ENCODE results near the gene ARHGAP45.

ARHGAP45 gene

DNA sequence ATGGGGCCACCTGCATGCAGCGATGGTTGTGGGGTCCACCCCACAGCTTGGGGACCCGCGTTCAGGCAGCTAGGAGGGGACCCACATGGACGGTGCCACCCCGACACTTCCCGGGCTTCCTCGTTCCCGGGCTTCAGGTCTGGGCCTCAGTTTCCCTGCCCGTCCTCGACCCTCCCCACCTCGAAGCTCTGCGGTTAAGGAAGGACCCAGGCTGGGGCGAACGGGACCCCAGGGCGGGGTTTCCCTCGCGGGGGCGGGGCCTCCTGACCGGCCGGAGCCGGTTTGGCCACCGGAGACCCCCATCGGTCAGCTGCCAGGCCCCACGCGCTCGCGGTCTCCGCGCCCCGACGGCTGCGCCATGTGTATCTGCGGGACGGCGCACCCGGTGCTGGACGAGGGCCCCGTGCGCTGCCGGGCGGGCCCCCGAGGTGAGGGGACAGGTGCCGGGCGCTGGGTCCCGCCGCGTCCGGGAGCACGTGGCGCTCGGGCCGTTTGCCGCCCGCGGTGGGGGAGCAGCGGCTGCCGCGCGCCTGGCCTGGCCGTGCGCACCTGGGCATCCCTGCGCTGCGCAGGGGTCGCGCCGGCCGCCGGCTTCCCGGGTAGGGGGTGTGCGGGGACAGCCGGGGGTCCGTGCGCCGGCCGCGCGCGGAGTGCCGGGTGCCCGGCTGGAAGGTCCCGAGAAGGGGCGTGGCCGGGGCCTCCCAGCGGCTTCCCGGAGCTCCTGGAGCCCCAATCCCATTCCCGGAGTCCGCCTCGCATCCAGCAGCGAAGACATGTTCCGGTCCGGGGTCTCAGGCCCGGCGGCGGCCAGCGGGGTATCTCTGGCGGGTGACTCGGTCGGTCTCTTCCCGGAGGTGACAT is 4.2 kb downstream of the ARHGAP45 start:
- no peak for DNase-seq

DNA sequence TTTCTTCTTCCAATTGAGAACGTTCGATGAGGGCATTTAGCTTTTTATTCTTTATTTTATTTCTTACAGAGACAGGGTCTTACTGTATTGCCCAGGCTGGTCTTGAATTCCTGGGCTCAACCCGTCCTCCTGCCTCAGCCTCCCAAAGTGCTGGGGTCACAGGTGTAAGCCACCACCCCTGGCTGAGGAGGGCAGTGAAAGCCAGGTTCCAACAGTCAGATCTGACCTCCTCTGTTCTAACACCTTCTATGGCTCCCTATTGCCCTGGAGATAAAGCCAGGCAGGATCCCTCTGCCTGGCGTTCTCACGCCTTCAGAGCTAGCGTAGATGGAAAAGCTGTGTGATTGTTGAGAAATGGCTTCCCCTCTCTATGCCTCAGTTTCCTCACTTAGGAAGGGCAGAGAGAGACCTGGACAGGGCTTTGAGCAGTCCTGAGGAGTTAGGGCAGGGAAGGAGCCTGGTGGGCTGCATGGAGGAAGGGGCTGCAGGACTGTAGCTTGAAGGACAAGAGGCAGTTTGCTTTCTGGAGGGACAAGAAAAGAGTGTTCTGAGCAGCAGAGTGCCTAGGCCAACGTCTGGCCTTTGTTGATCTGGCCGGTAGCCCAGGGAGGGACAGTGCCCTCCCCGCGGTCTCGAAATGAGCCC is 5.5 kb downstream of the ARHGAP45 start:
- DNase-seq: no peak

DNA sequence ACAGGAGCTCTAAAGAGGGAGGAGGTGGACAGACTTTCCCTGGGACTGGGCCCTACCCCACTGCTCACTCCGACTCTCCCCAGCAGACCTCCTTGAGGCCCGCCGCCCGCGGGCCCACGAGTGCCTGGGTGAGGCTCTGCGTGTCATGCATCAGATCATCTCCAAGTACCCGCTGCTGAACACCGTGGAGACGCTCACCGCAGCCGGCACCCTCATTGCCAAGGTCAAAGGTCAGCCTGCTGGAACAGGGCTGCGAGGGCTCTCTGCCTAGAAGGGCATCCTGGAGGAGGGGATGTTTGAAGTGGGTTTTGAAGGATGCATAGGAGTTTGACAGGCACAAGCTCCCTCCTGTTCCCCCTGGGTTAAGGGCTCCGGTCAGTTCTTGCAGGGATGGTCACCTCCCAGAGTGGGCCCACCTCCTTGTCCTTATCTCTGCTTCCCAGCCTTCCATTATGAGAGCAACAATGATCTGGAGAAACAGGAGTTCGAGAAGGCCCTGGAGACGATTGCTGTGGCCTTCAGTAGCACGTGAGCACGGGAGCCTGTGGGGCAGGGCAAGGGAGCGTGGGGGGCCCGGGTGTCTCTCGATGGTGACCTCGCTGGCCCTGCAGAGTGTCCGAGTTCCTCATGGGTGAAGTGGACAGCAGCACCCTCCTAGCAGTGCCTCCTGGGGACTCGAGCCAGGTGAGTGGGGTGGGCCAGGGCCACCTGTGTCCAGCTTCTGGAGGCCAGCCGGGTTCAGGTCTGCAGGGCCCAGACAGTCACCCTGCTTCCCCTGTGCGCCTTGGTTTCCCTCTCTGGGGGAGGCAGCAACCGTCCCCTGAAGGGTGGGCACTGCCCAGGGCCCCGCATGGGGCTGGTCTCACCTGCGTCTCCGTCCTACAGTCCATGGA is 6.3 kb downstream of the ARHGAP45 start:
- no peak for DNase-seq

DNA sequence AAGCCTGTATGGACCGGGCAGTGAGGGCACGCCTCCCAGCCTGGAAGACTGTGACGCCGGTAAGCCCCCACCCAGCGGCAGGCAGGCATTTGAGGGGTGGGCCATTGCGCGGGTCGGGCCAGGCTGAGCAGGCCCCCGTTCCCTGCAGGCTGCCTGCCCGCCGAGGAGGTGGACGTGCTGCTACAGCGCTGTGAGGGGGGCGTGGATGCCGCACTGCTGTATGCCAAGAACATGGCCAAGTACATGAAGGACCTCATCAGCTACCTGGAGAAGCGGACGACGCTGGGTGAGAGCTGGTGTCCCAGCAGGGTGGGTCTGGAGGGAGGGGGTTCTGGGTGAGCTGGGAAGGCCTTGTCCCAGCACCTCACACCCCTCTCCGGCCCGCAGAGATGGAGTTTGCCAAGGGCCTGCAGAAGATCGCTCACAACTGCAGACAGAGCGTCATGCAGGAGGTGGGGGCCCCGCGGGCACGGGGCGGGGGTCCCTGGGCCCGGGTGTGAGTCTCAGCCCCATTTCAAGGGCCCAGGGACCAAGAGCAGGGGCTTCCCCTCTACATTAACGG is 7.1 kb downstream of the ARHGAP45 start:
- no peak for DNase-seq

DNA sequence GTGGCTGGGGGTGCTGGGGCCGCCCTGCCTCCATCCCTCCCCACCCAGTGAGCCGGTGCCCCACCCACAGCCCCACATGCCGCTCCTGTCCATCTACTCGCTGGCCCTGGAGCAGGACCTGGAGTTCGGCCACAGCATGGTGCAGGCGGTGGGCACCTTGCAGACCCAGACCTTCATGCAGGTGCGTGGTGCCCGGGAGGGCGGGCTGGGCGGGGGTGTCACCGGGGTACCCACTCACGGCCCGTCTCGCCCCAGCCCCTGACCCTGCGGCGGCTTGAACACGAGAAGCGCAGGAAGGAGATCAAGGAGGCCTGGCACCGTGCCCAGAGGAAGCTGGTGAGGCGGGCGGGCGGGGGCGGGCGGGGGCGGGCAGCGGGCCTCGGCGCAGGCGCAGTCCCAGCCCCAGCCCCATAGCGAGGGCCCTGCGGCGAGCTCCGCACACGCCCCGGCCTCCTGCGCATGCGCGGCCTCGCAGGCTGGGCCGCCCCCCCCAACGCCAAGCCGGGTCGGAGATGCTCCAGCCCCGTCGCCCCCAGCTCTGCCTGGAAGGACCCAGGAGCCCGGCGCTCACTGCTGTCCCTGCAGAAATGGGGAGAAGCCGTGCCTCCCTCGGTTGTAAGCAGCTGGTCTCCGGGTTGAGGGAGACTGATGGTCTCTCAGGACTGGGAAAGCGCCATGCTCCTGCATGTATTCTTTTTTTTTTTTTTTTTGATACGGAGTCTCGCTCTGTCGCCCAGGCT is 7.7 kb downstream of the ARHGAP45 start:
- DNase-seq: peak; percentile 91

DNA sequence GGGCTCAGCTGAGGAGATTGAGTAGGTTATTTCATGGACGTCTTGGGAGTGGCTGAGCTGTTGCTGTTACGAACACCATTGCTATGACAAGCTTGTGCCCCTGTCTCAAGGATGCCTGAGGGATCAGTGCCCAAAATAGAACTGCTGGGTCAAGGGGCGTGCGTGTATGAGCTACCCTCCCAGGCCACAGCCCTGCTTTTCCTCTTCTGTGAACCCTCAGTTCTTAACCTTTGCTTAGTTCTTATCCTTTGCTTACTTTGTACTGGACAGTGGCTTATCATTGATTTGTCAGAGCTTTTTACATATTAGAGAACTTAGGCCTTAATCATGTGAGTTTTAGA is 9.0 kb downstream of the ARHGAP45 start:
- no peak for DNase-seq

DNA sequence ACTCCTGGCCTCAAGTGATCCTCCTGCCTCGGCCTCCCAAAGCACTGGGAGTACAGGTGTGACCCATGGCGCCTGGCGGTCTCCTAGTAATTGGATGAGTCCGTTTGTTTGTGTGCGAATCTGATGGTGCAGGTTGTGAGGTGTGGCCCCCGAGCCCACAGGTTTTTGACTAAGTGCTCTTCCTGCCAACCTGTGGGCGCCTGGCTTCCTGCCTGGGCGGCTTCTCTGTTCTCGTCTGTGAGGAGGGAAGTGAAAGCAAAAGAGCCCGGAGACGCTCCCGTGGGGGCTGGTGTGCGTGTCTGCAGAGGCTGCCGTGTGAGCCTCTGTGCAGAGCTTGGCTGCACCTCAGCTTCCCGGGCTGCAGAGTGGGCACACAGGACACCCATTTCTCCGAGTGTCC is 10.0 kb downstream of the ARHGAP45 start:
- DNase-seq: peak; percentile 82

DNA sequence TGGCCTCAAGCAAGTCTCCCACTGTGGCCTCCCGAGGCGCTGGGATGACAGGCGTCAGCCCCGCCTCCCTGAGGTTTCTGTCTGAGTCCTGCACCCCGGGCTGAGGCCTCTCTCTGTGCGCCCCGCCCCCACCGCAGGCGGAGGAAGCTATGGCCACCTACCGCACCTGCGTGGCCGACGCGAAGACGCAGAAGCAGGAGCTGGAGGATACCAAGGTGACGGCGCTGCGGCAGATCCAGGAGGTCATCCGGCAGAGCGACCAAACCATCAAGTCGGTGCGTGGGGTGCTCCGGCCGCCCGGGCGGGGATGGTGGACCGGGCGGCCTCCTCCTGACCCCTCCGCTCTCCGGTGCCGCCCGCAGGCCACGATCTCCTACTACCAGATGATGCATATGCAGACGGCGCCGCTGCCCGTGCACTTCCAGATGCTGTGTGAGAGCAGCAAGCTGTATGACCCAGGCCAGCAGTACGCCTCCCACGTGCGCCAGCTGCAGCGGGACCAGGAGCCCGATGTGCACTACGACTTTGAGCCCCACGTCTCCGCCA is 12.7 kb downstream of the ARHGAP45 start:
- DNase-seq: no peak

DNA sequence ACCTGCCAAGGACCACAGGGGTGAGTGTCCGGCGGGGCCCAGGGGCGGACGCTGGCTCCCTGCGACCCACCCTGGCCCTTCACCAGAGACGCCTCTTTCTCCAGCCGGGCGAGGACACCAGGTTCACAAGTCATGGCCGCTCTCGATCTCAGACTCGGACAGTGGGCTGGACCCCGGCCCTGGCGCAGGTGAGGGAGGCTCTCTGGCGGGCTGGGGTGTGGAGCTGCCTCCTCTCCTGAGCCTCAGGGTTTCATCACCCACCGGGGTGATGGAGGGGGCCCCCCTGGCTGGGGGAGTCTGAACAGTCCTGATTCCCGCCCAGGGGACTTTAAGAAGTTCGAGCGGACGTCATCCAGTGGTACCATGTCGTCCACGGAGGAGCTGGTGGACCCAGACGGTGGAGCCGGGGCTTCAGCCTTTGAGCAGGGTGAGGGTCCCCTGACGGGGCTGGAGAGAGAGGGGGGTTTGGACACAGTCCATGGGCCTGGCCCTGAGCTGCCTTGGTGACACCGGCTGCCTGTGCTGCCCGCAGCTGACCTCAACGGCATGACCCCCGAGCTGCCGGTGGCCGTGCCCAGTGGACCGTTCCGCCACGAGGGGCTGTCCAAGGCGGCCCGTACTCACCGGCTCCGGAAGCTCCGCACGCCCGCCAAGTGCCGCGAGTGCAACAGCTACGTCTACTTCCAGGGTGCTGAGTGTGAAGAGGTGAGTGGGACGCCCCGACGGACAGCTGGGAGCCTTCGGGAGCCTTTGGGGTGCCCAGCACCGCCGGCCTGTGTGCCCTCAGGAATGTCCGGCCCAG is 13.6 kb downstream of the ARHGAP45 start:
- no peak for DNase-seq

DNA sequence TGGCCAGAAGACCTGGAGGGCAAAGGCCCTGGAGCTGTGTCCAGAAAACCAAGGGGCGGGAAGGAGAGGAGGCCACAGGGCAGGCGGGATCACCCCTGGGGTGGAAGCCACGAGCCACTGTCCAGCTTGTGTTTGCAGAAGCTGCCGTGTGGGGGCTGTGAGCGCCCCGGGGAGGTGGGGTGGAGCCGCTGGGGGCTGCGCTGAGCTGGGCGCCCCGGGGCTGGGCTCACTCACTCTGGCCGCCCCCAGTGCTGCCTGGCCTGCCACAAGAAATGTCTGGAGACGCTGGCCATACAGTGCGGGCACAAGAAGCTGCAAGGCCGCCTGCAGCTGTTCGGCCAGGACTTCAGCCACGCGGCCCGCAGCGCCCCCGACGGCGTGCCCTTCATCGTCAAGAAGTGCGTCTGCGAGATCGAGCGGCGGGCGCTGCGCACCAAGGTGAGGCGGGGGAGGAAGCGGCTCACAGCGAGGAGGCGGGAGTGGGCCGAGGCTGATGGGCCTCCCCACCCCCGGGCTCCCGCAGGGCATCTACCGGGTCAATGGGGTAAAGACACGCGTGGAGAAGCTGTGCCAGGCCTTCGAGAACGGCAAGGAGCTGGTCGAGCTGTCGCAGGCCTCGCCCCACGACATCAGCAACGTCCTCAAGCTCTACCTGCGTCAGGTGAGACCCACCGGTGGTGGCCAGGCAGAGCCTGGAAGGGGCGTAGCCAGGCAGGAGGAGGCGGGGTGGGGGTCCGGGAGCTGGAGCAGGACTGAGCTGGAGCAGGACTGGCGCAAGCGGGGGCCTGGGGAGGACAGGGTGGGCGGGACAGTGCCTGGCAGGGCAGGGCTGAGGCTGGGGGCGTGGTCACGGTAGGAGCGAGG is 14.6 kb downstream of the ARHGAP45 start:
- DNase-seq: no peak

DNA sequence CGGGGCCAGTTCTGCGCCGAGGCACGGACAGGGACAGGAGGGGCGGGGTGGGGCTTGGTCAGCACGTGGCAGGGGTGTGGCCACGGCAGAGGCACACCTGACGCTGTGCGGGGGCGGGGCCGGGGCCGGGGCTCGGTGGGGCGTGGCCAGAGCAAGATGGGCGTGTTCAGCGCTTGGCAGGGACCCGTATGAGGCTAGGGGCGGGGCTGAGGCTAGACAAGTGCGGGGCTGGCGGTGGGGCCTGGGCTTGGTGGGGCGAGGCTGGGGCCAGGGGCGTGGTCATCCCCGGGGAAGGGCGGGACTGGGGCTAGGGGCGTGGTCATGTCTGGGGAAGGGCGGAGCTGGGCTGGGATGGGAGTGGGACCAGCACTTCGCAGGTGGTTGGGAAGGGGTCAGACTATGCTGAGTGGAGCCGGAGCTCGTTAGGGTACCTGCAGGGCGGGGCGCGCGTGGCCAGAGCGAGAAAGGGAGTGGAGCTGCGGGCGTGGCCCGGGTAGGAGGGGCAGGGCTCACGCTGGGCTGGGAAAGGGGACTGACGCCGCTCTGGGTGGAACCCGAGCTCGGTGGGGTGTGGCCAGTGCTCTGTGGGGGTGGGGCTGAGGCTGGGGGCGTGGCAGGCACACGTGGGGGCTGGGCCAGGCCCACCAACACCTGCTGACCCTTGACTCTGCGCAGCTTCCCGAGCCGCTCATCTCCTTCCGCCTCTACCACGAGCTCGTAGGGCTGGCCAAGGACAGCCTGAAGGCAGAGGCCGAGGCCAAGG is 15.4 kb downstream of the ARHGAP45 start:
- peak; percentile 93 for DNase-seq

DNA sequence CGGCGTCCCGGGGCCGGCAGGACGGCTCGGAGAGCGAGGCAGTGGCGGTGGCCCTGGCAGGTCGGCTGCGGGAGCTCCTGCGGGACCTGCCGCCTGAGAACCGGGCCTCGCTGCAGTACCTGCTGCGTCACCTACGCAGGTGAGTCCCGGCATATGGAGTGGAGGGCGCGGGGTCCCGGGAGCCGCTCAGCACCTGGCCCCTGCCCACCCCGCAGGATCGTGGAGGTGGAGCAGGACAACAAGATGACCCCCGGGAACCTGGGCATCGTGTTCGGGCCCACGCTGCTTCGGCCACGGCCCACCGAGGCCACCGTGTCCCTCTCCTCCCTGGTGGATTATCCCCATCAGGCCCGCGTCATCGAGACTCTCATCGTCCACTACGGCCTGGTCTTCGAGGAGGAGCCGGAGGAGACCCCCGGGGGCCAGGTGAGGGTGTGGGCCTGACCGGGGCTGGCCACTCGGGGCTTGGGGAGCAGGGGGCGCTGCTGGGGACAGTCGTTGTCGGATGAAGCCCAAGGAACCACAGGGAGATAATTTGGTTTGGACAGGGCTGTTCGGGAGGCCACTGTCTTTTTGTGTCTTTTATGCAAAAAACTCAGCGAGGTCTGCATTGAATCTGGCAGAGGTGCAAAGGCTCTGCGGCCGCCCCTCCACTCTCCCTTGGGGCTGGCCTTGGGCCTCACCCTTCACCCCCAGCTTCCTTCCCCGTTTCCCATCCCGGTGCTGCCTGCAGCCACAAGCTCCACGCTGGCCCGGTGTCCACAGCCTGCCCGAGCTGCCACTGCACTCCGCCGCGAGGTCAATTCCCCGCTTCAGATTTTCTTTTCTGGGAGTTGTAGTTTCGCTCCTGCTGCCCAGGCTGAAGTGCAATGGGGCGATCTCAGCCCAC is 16.2 kb downstream of the ARHGAP45 start:
- DNase-seq: no peak

DNA sequence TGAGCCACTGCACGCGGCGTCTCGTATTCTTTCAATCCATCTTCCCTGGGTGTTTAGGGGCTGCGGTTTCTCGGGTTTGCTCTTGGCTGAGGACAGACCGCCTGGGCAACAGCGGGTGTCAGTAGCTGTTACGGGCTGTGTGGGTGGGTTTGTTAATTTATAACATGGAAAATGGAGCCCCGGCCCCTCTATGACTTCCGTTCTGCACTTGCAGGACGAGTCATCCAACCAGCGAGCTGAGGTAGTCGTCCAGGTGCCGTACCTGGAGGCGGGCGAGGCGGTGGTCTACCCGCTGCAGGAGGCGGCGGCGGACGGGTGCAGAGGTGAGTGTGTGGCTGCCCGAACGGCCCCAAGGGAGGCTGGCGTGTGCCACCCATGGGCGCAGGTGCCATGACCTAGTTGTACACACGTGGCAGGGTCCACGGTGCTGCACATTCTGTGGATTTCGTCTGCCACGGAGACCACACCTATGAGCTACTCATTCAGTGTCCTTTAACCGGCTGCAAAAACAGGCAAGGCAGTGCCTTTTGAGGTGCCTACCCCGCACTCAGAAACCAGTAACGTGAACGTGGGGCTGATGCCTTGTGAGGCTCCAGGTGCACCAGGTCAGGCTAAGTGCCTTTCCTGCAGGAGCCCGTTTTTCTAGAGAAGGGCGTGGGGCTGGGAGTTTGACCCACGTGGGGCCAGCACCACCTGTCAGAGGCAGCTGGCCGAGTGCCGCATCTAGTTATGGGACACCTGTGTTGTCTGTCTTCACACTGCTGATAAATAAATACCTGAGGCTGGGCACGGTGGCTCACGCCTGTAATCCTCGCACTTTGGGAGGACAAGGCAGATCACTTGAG is 17.3 kb downstream of the ARHGAP45 start:
- no peak for DNase-seq

DNA sequence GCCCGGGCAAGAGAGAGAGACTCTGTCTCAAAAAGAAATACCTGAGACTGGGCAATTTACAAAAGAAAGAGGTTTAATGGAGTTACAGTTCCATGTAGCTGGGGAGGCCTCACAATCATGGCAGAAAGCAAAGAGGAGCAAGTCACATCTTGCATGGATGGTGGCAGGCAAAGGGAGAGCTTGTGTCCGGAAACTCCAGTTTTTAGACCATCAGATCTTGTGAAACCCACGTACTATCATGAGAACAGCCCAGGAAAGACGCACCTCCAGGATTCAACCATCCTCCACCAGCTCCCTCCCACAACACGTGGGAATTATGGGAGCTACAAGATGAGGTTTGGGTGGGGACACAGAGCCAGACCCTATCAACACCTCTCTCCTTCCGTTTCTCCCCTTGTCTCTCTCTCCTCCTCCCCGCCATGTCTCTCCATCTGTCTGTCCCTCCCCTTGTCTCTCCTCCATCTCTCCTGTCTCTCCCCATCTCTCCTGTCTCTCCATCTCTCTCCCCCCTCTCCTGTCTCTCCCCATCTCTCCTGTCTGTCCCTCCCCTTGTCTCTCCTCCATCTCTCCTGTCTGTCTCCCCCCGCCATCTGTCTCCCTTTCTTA is 18.2 kb downstream of the ARHGAP45 start:
- DNase-seq: no peak

DNA sequence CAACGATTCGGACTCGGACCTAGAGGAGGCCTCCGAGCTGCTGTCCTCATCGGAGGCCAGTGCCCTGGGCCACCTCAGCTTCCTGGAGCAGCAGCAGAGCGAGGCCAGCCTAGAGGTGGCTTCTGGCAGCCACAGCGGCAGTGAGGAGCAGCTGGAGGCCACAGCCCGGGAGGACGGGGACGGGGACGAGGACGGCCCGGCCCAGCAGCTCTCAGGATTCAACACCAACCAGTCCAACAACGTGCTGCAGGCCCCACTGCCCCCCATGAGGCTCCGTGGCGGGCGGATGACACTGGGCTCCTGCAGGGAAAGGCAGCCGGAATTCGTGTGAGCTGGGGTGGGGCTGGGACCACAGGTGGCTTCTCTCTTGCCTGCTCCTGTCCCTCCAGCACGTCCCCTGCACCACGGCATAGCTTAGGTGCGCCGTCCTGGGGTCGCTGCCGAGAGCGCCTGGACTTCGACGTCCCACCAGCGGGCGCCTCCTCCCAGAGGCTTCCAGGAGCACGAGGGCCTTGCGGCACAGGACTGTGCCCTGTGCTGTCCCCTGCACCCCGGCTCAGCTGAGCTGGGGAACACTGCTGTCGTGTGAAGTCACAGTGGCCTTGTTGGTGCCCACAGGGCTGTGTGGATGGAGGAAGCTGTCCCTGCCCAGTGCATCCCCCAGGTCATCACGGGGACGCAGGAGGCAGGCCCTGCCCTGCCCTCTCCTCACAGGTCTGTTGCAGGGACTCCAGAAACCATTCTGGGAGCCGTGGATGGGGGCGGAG is 18.9 kb downstream of the ARHGAP45 start:
- DNase-seq: no peak

DNA sequence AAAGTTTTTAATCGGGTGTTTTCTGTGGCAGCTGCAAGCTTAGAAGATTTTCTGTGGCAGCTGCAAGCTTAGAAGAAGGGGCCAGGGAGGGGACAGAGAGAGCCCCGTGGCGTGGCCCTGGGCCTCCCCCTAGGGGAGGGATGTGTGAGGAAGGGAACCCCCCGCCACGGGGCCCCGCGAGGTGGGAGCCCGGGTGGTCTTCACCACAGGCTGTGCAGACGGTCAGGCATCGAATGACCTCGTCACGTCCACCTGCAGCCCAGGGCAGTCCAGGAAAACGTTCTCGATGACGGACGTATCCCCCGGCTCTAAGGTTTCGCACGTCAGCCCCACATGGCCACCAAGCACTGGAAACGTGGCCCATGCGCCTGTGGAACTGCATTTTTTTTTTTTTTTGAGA is 19.6 kb downstream of the ARHGAP45 start:
- DNase-seq: no peak
